ENCODE data around the gene JUN.

JUN gene

DNA sequence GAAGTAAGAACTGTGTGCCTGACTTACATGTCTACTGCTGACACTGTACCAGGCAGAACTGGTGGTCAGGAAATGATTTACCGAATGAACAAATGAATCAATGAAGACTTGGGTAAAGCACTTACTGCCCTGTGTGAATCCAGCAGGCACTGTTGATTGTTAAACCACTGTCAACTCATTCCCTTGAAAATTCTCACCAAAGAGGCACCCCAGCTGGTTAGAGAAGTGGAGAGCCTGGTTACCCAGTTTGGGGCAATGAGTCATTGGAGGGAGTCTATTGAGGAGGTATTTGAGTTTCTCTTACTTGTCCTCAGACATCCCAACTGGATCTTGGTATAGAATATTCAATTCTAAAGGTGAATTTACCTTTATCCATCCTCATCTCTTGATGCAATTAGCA, 34.2 kb downstream of the JUN start:
- TF ChIP-seq, protein P1, sequence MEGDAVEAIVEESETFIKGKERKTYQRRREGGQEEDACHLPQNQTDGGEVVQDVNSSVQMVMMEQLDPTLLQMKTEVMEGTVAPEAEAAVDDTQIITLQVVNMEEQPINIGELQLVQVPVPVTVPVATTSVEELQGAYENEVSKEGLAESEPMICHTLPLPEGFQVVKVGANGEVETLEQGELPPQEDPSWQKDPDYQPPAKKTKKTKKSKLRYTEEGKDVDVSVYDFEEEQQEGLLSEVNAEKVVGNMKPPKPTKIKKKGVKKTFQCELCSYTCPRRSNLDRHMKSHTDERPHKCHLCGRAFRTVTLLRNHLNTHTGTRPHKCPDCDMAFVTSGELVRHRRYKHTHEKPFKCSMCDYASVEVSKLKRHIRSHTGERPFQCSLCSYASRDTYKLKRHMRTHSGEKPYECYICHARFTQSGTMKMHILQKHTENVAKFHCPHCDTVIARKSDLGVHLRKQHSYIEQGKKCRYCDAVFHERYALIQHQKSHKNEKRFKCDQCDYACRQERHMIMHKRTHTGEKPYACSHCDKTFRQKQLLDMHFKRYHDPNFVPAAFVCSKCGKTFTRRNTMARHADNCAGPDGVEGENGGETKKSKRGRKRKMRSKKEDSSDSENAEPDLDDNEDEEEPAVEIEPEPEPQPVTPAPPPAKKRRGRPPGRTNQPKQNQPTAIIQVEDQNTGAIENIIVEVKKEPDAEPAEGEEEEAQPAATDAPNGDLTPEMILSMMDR (IDR thresholded peaks at IDR 0.05; ENCODE audit: insufficient read depth, low read length, poor library complexity, severe bottlenecking), result no peak
- H3K4me3 ChIP-seq (replicated peaks; ENCODE audit: low read depth, low read length), result no peak overlapping the region
- H3K27me3 ChIP-seq (replicated peaks; ENCODE audit: control insufficient read depth, insufficient read depth, low read length), result no peaks in the 10 kb centered on the region
- no peak for DNase-seq (ENCODE audit: extremely low read depth, insufficient read length)
- H3K36me3 ChIP-seq (ENCODE audit: control insufficient read depth, insufficient read depth, low read length), result no peaks in the 10 kb centered on the region

DNA sequence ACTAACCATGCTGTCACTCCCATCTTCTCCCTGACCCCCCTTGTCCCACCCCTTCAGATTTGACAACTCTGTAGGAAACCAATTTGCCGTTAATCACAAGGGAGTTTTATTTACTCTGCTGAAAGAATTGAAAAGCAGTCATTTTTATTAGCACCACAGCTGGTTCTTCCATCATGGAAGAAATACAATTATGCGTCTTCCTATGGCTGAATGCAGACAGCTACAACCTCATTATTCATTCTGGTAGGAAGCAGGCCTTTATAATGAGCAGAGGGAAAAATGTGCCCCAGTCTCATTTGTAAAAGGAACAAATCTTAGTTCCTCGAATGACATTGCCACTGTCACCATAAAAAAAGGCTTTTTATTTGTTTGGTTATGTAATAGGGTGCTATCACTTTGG, 35.2 kb downstream of the JUN start:
- DNase-seq (ENCODE audit: extremely low read depth, insufficient read length), result no peak
- Histone ChIP-seq H3K36me3 (ENCODE audit: control insufficient read depth, insufficient read depth, low read length) (no peaks in the 10 kb centered on the region), H3K4me3 (replicated peaks; ENCODE audit: low read depth, low read length) (no peak overlapping the region), H3K27me3 (replicated peaks; ENCODE audit: control insufficient read depth, insufficient read depth, low read length) (no peaks in the 10 kb centered on the region)
- TF ChIP-seq, protein P1 (IDR thresholded peaks at IDR 0.05; ENCODE audit: insufficient read depth, low read length, poor library complexity, severe bottlenecking), result no peak

DNA sequence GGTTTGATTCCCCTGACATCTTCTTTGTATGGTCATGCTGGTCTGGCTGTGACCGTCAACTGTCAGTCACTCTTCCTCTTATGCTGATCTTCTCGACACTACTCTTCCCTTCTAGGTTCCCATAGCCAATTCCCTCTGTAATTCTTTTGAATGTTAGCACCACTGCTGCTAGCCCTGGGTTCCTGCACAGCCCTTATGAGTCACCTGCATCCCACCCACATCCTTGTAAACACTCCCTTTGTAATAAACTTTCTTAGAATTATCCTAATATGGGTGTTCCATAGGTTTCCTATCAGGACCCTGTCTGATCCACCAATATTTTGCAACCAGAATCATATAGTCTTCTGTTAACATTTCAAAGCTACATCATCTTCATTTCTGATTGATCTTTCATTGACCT, 37.1 kb downstream of the JUN start:
- TF ChIP-seq, protein P1 (IDR thresholded peaks at IDR 0.05; ENCODE audit: insufficient read depth, low read length, poor library complexity, severe bottlenecking), result no peak
- Histone ChIP-seq H3K36me3 (ENCODE audit: control insufficient read depth, insufficient read depth, low read length) (no peaks in the 10 kb centered on the region), H3K27me3 (replicated peaks; ENCODE audit: control insufficient read depth, insufficient read depth, low read length) (no peaks in the 10 kb centered on the region), H3K4me3 (replicated peaks; ENCODE audit: low read depth, low read length) (no peak overlapping the region)
- no peak for DNase-seq (ENCODE audit: extremely low read depth, insufficient read length)

DNA sequence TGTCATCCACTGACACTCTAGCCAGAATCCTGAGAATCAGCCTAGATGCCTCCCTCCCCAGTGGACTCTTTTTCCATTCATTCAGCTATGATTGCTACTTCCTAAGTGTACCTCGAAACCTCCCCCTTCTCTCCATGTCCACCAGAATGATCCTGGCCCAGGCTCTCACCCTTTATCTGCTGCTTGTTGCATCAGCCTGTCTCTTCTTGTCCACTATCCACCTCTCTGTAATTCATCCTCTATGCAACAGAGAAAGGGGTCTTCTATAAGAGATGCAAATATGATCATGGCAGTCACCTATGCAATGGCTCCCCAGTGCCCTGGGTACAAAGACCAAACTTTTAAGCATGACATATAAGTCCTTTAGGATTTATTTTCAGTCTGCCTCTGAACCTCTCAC, 37.7 kb downstream of the JUN start:
- no peak overlapping the region for H3K4me3 ChIP-seq (replicated peaks; ENCODE audit: low read depth, low read length)
- no peak for DNase-seq (ENCODE audit: extremely low read depth, insufficient read length)
- H3K27me3 ChIP-seq (replicated peaks; ENCODE audit: control insufficient read depth, insufficient read depth, low read length), result no peaks in the 10 kb centered on the region
- TF ChIP-seq, protein P1 (IDR thresholded peaks at IDR 0.05; ENCODE audit: insufficient read depth, low read length, poor library complexity, severe bottlenecking), result no peak
- no peaks in the 10 kb centered on the region for H3K36me3 ChIP-seq (ENCODE audit: control insufficient read depth, insufficient read depth, low read length)

DNA sequence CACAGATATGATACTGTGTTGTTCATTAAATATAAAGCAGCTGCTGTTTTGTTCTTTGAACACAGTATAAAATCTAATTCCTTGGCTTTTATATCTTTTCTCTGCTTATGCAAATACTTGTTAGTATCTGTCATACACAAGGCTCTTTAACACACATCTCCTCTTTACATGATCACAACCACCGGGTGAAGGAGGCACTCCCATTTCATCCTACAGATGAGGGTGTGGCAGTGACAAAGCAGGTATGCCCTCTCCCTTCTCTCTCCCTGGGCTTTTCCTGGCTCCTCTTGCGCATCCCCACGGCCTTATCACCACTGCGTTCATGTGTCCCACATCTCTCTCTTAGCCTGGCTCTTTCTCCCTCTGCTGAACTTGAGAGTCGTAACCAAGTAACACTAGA, 38.2 kb downstream of the JUN start:
- Histone ChIP-seq H3K27me3 (replicated peaks; ENCODE audit: control insufficient read depth, insufficient read depth, low read length) (no peaks in the 10 kb centered on the region), H3K36me3 (ENCODE audit: control insufficient read depth, insufficient read depth, low read length) (no peaks in the 10 kb centered on the region), H3K4me3 (replicated peaks; ENCODE audit: low read depth, low read length) (no peak overlapping the region)
- TF ChIP-seq, protein P1 (IDR thresholded peaks at IDR 0.05; ENCODE audit: insufficient read depth, low read length, poor library complexity, severe bottlenecking), result no peak
- DNase-seq (ENCODE audit: extremely low read depth, insufficient read length), result no peak

DNA sequence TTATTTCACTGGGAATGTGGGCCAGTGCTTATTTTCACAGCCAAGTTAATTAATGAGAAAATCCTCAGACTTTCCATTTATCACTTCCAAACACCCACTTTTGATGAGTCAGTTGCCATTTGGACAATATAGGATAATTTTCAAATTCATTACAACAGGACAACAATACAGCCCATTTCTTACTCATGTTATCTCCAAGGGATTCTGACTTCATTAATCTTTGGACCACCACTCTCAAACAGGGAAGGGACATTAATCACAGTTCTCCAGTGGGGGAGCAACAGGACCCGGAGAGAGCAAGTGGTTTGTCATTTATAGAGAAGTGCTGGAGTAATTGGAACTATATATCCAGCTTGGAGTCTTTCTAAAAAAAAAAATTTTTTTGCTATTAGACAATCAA, 38.7 kb downstream of the JUN start:
- no peak for DNase-seq (ENCODE audit: extremely low read depth, insufficient read length)
- H3K27me3 ChIP-seq (replicated peaks; ENCODE audit: control insufficient read depth, insufficient read depth, low read length), result no peaks in the 10 kb centered on the region
- TF ChIP-seq, protein P1 (IDR thresholded peaks at IDR 0.05; ENCODE audit: insufficient read depth, low read length, poor library complexity, severe bottlenecking), result no peak

More for the DNA sequence above, 38.7 kb downstream of the JUN start:
- Histone ChIP-seq H3K4me3 (replicated peaks; ENCODE audit: low read depth, low read length) (no peak overlapping the region), H3K36me3 (ENCODE audit: control insufficient read depth, insufficient read depth, low read length) (no peaks in the 10 kb centered on the region)

All from GM06990 (cell line).